NOMO-1 treated with DMSO at 0.1 percent for 48 hours (cell line): ENCODE results near the gene ZSCAN21.

Experiments used
- DNase-seq: peaks from one replicate; lab custom pipeline; 2025; ENCODE audit not compliant: unreplicated experiment; lab: John Stamatoyannopoulos, UW

ZSCAN21 gene

GRCh38 chr7:100024020-100024619, 25.5 kb upstream of the ZSCAN21 start:
- no peak for DNase-seq

- no peak for DNase-seq
Observed at GRCh38 chr7:100027197-100027596, 22.4 kb upstream of the ZSCAN21 start.

GRCh38 chr7:100029596-100029995, 20.0 kb upstream of the ZSCAN21 start:
- DNase-seq: no peak

- DNase-seq: no peak
Observed at GRCh38 chr7:100033526-100033925, 16.0 kb upstream of the ZSCAN21 start.

GRCh38 chr7:100034871-100035510, 14.6 kb upstream of the ZSCAN21 start:
- DNase-seq: no peak

GRCh38 chr7:100035876-100036275, 13.7 kb upstream of the ZSCAN21 start:
- DNase-seq: no peak

- DNase-seq: no peak
Observed at GRCh38 chr7:100038326-100038725, 11.2 kb upstream of the ZSCAN21 start.

GRCh38 chr7:100040575-100040974, 9.0 kb upstream of the ZSCAN21 start:
- DNase-seq: no peak

GRCh38 chr7:100044718-100045117, 4.9 kb upstream of the ZSCAN21 start:
- peak; percentile 32 for DNase-seq

- DNase-seq: no peak
Observed at GRCh38 chr7:100048680-100049079, 894 bp upstream of the ZSCAN21 start.

- DNase-seq: no peak
Observed at GRCh38 chr7:100051611-100052010, 2.0 kb downstream of the ZSCAN21 start.

- DNase-seq: peak; percentile 82
Observed at GRCh38 chr7:100053215-100053614, 3.6 kb downstream of the ZSCAN21 start.

- no peak for DNase-seq
Observed at GRCh38 chr7:100057006-100057405, 7.4 kb downstream of the ZSCAN21 start.

GRCh38 chr7:100059251-100059739, 9.7 kb downstream of the ZSCAN21 start:
- DNase-seq: no peak

GRCh38 chr7:100061518-100062193, 12.1 kb downstream of the ZSCAN21 start:
- no peak for DNase-seq

- DNase-seq: no peak
Observed at GRCh38 chr7:100063376-100063775, 13.8 kb downstream of the ZSCAN21 start.

GRCh38 chr7:100064162-100064561, 14.6 kb downstream of the ZSCAN21 start:
- no peak for DNase-seq

- no peak for DNase-seq
Observed at GRCh38 chr7:100065452-100066186, 16.0 kb downstream of the ZSCAN21 start.

GRCh38 chr7:100066953-100067352, 17.4 kb downstream of the ZSCAN21 start:
- DNase-seq: no peak

GRCh38 chr7:100069991-100070390, 20.4 kb downstream of the ZSCAN21 start:
- no peak for DNase-seq

GRCh38 chr7:100071018-100071723, 21.6 kb downstream of the ZSCAN21 start:
- DNase-seq: no peak
